ENCODE results near the gene PRDX3. TPM values are rescaled to one million over a fixed set of nuclear protein-coding genes. Genes with fewer than 3 reads are reported as not detected.
"Not testable (repeated sequence)": the region's sequence is repeated elsewhere in the genome, so short reads cannot be mapped to it uniquely, and the experiment has no call there.

PRDX3 gene
- total RNA-seq, 1 experiment from 2014 or later: 156 TPM

DNA sequence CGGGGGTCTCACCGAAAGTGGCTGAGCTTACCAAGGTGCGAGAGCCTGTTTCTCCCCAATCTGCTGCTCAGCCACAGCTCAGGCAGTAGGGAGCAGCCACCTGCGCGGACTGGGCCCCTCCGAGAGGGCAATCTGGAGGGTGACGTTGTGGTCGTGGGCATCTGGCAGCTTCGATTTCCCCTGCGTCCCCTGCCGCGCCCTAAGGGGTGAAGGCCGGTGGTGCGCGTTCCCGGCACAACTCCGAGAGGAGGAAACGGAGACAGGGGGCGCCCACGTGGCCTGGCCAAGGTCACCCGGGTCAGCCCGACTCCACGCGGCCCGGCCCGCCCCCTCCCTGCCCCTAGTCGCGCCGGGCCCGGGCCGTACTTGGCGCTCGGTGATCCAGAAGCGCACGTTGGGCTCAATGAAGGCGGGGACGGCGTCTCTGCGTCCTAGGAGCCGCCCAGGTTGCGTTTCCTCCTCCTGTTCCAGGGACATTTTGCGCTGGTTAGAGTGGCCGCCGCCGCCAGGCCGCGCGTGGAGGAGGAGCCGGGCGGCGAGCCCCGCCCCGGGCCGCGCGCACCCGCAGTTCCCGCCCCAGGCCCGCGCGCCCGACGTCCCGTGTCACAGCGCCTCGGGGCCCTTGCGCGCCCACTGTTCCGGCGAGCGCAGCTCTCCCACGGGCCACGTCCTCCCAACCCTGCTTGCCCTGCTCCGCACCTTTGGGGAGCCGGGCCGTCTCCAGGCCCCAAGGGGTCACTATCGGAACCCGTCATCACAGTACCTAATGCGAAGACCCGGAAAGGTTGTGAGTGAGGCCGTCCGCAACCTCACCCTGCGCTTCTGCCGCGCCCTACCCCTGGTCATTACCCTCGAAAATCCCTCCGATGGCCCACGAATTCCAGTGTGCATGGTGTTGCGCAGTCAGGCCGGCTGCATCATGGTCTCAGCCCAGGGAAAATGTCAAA is 13.2 kb downstream of the PRDX3 start, which contains the start of gene SFXN4:
Gene SFXN4 (minus strand): TSS at position 544 of the 947 bp plus-strand sequence. CDS start 67 bp downstream, at position 477.
- peak; percentile 69 for DNase-seq (ENCODE audit: low spot score)

DNA sequence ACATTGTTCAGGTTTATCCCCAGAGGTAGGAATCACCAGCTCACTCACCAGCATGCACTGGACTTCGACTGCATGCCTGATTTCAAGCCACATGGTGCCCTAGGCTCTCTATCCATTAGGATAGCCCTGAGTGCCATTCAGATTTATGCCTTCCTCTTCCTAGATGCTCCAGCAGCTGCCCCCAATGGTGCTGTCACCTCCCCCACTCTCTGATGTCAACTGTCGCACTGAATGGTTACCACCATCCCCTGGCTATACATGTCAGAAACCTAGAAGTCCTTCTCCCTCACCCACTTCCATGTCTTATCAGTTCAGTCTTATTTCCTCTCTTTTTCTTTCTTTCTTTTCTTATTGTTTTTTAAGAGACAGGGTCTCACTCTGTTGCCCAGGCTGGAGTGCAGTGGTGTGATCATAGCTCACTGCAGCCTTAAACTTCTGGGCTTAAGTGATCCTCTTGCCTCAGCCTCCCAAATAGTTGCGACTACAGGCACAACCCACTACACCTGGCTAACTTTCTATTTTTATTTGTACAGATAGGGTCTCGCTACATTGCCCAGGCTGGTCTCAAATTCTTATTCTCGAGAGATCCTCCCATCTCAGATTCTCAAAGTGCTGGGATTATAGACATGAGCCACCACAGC is 16.0 kb downstream of the PRDX3 start:
- DNase-seq (ENCODE audit: low spot score): no peak

DNA sequence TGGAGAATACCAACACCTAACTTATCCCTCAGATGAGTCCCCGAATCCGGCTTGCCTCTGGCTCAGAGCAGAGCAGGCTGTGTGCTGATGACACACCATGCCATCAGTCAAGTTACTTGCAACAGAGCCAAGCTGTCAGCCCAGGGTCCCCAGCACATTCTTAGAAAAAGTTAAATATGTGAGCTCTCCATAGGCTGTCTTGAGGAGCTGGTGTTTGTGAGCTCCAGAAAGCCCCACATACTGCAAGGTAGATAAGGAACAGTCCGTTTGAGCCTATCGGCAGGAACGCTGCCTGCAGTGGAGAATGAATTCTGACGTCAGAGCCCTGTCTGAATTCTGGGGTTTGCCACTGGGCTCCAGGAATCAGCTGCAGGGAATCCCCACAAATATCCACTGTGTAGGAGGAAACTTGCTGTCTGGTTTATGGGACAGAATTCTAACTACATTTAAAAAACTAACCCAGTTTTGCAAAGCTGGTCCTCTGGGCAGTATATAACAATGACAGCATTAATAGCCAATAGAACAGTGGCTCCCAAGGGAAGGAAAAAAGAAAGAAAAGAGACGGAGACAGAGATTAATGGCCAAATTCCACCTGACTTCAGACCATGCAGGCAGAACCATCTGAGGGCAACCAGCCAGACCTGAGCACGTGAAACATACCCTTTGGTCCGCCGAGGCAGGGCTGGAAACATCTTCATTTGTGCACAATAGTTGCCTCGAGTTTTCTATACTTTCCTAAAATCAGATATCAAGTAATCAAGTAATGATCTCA is 16.7 kb downstream of the PRDX3 start:
- DNase-seq (ENCODE audit: low spot score): no peak

GRCh38 chr10:119159332-119159731 is 19.3 kb downstream of the PRDX3 start:
- no peak for DNase-seq (ENCODE audit: low spot score)

- DNase-seq (ENCODE audit: low spot score): no peak
Observed at GRCh38 chr10:119153661-119154060, 25.0 kb downstream of the PRDX3 start.

DNA sequence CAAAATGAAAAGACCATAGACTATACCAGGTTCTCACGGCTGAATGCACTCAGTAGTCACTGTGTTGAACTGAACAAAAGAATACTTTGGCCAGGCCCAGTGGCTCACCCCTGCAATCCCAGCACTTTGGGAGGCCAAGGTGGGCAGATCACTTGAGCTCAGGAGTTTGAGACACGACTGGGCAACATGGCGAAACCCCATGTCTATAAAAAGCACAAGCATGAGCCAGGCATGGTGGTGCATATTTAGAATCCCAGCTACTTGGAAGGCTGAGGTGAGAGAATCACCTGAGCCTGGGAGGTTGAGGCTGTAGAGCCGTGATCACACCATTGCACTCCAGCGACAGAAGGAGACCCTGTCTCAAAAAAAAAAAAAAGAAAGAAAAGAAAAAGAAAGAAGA is 25.6 kb downstream of the PRDX3 start:
- DNase-seq (ENCODE audit: low spot score): no peak

GRCh38 chr10:119151601-119152000 is 27.0 kb downstream of the PRDX3 start:
- not testable (repeated sequence) for DNase-seq (ENCODE audit: low spot score)

DNA sequence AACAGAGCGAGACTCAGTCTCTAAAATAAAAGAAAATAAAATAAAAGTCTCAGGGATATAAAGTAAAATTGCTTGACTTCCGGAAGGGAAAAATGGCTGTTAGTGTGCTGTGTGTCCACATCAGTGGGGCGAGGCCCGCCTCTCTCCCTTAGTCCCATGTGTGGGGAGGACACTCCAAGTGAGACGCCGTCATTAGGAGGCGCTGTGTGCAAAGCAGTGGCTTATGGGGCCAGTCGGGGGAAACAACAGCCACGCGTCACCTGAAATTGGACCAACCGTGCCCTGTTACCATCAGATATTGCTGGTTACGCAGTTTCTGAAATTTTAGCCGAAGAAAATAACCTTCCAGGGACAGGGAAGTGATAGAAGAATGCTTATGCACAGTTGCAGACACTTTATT is 28.9 kb downstream of the PRDX3 start:
- DNase-seq (ENCODE audit: low spot score): peak; percentile 10

DNA sequence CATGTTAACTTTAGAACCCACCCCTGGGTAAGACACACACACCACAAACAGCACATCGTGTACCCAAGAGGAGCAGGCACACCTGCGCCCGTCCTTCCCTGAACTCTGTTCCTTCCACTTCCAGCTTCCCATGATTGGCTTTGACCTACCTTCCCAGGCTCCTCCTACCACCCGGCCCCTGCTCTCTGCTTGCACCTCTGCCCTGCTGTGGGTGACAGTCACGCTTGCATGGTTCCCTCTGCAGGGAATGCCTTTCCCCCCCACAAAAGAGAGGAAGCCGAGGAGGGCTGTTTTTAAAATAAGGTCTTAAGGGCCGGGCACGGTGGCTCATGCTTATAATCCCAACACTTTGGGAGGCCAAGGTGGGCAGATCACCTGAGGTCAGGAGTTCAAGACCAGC is 29.5 kb downstream of the PRDX3 start:
- DNase-seq (ENCODE audit: low spot score): no peak

DNA sequence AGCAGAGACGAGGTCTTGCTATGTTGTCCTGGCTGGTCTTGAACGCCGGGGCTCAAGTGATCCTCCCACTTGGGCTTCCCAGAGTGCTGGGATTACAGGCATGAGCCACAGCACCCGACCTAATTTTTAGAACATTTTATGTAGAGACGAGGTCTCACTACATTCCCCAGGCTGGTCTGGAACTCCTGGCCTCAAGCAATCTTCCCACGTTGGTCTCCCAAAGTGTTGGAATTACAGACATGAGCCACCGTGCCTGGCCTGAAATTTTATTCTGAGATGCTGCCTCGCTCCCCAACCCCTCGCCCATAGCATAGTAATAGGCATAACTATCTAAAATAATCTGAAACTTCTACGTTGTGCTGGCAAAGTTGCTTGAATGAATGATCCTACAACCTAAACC is 35.0 kb downstream of the PRDX3 start:
- no peak for DNase-seq (ENCODE audit: low spot score)

DNA sequence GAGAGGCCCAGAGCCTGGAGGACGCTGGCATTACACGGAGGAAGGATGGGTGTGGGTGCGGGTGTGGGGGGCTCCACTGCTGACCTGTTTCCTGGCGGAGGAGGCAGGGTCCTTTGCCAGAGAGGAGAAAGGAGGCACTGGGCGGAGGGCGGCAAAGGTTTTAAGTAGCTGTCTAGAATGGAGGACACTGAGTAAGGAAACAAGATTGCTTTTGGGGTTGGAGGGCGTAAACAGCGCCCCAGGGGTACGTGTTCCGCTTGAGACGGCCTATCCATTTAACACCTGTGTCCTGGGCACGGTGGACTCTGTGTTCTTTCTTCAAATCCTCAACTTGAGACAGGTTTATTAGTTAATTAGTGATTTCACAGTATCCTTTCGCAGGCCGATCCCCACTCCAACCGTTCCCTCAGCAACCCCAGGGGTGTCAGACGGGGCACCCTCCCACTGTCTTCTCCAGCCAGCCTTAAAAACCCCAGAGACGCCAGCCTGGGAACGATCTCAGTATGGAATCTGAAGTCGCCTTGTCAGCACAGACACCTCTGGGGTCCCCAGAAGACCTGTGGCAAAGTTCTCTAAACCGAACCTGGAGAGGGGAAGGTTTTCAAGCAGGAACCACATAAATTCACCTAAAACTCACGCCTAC is 37.9 kb downstream of the PRDX3 start:
- no peak for DNase-seq (ENCODE audit: low spot score)

DNA sequence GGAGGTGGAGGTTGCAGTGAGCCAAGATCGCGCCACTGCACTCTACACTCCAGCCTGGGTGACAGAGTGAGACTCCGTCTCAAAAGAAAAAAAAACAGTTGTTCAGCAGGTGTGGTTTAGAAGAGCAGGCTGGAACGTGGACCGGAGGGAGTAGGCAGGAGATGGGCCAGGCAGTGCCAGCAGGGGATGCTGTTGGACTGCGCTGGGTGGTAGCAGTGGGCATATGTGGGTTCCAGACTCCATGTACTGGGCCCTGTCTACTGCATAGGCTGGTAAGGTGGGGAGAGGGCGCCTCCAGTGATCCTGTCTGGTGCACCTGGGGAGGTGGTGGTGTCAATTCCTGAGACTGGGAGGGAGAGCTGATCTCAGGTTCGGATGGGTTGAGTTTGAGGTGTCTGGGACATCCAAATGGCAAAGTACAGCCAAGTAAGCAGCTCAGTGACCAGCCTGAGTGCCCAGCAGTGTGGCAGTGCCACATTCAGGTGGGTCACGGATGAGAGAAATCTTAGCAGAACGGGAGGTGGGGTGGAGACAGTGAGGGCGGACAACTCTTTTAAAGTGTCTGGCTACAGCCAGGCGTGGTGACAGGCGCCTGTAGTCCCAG is 39.0 kb downstream of the PRDX3 start:
- DNase-seq (ENCODE audit: low spot score): peak; percentile 31

DNA sequence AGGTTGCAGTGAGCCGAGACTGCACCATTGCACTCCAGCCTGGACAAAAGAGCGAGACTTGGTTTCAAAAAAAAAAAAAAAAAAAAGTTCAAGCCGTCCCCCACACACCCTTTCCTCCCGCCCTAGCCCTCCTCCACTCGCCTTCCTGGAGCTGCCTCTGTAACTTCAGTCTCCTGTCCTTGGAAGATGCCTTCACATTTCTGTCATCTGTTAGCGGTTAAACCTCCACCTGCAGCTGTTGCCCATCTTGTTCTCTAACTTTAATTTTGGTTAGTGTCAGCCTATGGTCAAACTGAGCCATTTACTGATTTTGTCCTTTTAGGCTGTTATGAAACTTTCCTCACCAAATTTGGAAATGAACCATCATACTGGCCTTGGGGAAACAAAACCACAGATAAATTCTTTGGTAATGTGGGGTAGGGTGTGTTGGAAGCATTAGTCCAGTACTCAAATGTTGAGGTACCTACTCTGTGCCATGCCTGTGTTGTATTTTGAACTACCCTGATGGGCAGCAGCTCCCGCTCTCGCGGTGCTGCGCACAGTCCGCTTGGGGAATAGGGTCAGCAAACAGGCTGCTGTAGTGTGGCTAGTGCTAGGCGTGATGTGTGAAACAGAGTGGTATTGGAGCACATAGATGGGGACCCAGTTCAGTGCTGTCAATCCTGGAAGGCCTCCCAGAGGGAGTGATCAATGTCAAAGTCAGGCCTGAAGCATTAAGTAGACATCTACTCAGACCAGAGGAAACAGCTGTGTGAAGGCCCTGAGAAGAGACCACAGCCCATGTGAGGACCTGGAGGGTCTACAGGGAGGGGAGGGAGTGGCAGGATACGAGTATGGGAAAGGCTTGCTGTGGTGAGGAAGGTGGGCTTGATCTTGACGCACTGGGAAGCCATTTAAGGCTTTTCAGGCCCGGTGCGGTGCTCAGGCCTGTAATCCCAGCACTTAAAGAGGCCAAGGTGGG is 40.0 kb downstream of the PRDX3 start:
- no peak for DNase-seq (ENCODE audit: low spot score)

DNA sequence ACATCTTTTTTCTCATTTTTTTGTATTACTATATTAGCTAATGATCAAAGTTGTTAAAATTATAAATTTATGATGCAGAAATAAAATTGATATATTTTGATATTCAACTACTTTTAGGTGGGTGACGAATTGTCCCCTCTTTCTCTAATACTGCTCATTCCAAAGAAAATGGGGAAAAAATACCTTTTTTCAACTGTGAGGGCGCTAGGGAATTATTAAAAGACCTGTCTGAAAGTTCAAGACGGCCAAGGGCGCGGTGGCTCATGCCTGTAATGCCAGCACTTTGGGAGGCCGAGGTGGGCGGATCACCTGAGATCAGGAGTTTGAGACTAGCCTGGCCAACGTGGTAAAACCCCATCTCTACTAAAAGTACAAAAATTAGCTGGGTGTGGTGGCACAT is 40.7 kb downstream of the PRDX3 start:
- not testable (repeated sequence) for DNase-seq (ENCODE audit: low spot score)

DNA sequence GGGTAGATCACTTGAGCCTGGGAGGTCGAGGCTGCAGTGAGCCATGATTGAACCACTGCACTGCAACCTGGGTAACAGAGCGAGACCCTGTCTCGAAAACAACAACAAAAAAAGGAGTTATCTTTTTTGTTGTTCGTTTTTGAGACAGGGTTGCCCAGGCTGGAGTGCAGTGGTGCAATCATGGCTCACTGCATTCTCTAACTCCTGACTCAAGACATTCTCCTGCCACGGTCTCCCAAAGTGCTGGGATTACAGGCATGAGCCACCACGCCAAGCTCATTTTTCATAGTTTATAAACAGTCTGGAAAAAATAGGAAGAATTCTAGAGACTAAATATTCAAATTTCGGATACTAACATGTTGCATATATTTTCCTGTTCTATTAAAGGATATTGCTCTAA is 42.5 kb downstream of the PRDX3 start:
- DNase-seq (ENCODE audit: low spot score): no peak

- no peak for DNase-seq (ENCODE audit: low spot score)
Observed at GRCh38 chr10:119135513-119135881, 43.1 kb downstream of the PRDX3 start.

DNA sequence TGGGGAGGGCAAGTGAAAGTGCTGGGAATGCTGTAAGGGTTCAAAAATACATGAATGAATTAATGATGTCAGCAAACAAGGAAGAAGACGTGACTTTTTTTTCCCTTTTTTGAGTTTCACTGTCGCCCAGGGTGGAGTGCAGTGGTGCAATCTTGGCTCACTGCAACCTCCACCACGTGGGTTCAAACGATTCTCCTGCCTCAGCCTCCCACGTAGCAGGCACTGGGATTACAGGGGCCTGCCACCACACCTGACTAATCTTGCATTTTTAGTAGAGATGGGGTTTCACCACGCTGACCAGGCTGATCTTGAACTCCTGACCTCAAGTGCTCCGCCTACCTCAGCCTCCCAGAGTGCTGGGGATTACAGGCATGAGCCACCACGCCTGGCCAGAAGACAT is 44.7 kb downstream of the PRDX3 start:
- DNase-seq (ENCODE audit: low spot score): no peak

- DNase-seq (ENCODE audit: low spot score): no peak
Observed at GRCh38 chr10:119132521-119133345, 45.9 kb downstream of the PRDX3 start.
